NCI-H2196 treated with DMSO at 0.1 percent for 48 hours (cell line): ENCODE data around the gene ENPP1.
"Not testable (repeated sequence)": the region's sequence is repeated elsewhere in the genome, so short reads cannot be mapped to it uniquely, and the experiment has no call there.

ENCODE experiments used
- DNase-seq: peaks from one replicate; lab custom pipeline; 2025; ENCODE audit not compliant: unreplicated experiment; lab: John Stamatoyannopoulos, UW

Gene ENPP1

DNA sequence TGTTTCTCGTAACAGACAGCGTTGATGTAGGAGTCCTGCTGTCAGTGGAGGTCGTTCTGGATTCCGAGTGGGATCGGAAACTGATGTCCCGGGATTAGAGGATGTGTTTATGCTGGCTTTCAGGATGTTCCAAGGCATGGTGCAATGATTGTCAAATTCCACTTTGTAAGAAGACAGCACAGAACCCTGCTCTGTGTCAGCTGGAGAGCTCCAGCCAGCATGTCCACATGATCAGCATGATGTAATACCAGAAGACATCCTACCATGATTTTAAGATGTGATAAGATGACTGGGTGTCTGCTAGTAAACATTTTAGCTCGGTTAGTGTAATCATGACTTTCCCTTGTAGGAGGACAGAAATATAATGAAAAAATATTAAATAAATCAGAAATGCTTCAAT is 20.3 kb downstream of the ENPP1 start:
- no peak for DNase-seq

DNA sequence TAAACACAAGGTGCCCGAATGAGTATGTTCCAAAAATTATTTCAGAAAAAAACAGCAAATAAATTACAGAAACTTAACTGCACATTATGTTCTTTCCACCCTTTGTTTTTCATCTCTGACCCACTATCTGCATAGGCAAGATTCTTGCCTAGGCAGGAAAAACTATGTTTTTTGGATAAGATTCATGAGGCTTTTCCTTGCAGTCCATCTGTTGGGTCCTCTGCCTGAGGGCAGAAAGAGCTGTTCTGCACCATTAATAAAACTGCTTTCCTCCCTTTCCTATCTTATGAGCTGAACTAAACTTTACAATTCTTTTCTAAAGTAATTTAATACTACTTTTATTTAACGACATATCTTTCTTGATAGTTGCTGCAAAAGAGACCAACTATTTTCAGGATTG is 21.1 kb downstream of the ENPP1 start:
- DNase-seq: no peak

DNA sequence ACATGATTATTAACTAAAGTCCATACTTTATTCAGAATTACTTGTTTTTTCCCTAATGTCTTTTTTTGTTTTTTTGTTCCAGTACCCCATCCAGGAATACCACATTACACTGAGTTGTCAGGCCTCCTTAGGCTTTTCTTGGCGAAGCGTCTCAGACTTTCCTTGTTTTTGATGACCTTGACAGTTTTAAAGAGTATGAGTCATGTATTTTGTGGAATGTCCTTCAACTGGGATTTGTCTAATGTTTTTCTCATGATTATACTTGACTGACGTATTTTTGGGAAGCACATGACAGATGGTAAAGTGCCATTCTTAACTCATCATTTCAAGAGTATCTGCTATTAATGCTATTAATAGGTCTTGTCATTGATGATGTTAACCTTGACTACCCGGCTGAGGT is 23.6 kb downstream of the ENPP1 start:
- DNase-seq: no peak

DNA sequence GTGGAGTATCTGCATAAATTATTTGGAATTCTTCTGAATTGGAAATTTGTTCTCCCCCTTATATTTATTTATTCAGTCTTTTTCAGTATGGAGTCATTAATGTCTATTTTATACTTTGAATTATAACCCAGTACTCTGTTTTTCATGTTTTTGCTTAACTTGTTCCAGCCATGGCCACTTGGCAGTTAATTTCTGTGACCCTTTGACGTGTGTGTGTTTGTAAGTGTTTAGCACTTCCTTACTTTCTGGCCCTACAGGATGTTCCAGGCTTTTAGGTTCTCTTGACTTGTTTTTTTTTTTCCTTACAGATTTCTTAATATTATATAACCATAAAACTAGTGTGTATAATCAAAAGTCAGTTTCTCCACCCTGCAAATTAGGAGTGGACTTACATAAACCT is 24.1 kb downstream of the ENPP1 start:
- DNase-seq: no peak

DNA sequence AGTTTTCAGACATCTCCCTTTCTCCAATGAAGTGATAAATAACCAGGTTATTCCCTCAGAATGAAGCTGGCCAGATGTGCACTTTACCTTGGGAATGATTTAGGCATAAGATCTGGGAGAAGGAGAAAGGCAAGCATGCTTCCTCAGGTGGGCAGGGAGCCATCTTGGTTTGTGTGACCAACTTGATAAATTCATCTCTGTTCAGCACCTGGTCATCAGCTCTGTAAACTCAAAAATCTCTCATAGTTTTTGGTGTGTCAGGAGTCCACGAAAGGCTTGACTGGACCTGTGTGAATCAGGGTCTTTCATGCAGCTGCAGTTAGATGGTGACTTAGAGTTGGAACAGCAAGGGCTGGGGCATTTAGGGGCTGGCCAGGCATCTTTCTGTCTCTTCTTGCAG is 24.5 kb downstream of the ENPP1 start:
- no peak for DNase-seq

DNA sequence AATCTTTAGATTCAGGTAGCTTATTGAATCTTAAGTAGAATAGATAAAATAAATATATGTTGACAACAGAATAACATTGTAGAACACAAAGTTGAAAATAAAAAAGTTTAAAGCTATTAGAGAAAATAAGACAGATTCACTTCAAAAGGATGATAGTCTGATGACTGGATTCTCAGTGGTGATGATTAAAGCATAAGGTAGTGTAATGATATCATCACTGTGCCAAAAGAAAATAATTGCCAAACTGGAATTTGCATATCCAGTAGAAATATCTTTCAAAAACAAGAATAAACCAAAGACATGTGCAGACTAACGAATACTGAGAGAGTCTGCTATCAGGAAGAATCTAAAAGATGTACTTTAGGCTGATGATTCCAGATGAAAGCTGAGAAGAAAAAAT is 30.2 kb downstream of the ENPP1 start:
- no peak for DNase-seq

DNA sequence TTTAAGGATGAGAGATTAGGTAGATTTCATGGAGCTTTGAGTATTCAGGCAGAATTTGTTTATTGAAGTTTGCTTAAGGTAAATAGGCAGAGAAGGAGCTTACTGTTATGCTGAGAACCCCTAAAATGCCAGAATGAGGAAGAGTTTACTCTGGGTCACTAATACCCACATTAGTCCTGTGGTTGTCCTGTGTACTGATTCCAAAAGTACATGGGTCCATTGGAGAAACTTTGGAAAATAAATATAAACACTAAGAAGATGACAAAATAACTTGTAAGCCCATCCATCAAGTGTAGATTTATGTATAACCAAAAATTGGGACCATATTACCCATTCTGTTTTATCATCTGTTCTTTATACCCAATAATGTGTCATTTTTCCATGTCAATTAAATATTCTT is 31.6 kb downstream of the ENPP1 start:
- no peak for DNase-seq

DNA sequence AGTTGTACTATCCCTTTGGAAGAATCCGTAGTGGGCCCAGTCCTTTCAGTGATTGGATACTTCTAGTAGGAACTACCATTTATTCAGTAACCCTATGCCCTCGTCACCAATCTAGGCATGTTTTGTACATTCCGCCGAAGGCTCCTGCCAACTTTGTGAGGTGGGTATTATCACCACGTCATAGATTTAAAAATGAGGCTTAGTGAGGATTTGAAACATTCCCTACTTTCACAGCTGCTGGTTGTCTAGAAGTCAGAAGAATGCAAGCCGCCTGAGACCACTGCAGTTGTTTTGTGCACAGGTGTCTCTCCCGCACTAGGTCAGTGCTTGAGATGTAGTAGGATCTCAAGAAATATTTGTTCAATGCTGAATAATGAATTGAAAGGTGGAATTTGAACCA is 32.6 kb downstream of the ENPP1 start:
- no peak for DNase-seq

DNA sequence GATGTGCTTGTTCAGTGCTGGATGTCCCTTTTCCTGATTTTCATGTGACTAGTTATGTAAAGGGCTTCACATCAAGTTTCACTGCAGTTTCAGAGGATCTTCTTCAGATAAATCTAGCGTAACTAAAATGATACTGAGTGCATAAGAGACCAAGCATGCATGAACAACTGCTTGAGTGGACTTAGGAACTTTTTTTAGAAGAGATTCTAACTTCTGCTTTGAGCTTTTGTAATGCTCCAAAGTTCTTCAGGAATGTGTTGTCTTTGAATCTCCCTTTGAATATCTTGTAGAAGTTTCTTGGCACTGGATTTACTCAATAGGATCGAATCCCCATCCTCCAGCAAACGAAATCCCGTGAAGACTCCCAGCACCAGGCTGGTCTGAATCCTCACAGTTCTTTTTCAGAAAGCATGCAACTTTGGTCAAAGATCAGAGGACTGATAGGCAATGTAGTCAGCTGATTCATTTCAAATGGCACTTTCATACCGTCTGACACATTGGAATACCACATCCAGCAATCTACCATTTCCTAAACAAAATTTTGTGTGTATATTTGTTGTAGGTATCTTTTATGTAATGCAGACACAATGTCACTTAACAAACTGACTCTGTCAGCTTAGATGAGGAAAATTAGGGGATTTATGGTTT is 33.2 kb downstream of the ENPP1 start:
- DNase-seq: no peak

DNA sequence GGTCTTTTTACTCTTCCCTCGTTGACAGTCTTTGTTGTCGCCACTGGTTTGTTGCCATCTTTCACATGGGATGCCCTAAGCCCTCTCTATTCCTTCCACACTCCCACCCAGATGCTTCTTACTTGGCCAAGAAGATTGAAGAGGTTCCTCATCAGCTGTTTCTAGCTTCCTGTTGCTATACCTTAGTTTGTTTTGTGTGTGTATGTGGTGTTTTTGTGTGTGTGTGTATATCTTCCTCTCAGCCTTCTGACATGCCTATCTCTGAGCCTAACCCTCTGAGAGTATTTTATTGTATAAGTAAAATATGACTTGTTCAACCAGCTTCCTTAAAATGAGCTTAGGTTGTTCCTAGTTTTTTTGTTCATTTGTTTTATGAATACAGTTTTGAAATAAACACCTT is 35.9 kb downstream of the ENPP1 start:
- DNase-seq: no peak

DNA sequence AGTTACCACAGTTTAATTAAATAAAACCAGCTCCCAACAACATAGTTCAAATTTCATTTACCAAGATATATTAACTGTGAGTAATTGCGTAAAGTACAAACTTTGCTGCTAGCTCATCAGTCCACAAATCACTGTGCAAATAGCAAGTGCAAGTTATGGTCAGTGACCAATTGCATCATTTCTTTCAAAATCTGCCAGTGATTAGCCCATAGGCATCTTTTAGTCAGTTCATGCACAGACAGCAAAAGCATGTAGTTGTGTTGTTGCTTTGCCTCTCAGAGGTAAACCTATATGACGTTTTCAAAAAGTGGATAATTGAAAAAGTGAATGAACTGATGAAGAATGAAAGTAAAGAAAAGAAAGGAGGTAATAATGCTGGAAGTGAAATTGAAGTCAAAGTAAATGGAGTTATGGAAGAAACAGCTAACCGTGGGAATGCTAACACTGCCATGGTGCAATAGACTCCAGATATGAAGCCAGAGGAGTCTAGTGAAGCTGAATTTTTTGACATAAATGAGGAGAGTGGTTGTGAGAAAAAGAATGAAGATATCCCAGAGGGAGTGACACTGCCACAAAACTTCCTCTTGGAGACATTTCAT is 36.5 kb downstream of the ENPP1 start:
- DNase-seq: no peak

DNA sequence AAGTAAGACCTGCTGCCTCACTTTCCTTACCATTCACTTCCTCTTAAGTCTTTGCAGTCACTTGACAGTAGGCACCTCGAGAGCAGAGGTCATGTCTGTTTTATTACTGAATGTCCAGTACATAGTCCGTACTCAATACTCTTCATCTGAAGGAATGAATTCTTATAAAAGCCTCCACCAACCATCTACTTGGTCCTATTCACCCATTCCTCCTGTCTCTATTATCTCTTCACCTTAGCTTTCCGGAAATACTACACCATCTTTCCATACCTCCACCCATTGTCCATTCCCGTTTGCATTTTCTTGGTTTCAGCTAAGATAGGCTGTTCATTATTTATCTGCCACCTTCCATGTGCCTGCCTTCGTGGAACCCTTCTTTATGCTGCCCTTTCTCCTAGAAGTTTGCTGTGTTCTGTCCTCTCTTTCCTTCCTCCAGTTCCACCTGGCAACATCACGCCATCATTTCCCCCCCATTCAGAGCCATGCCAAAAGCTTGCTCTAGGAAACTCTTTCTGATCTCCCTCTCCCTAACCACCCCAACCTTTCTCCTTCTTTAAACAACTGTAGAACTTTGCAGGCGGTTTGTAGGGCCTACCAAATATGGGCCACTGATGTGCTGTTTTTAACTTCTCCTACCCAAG is 38.3 kb downstream of the ENPP1 start:
- DNase-seq: no peak

DNA sequence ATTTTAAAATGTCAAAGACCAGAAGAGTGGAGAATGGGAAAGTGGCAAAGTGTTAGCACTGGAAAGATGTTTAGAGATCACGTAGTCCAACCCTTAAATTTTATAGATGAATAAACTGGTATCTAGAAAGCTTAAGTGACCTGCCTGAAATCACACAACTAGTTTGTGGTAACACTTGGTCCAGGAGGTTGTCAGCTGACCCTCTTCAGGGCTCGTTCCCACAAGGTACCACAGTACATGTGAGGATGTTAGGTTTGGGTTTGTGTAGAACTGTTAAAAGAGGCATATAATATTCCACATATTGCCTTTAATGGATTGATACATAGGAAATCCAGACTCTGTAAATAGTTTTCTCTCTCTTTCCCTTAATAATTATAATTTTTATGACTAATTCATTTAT is 39.1 kb downstream of the ENPP1 start:
- DNase-seq: no peak

DNA sequence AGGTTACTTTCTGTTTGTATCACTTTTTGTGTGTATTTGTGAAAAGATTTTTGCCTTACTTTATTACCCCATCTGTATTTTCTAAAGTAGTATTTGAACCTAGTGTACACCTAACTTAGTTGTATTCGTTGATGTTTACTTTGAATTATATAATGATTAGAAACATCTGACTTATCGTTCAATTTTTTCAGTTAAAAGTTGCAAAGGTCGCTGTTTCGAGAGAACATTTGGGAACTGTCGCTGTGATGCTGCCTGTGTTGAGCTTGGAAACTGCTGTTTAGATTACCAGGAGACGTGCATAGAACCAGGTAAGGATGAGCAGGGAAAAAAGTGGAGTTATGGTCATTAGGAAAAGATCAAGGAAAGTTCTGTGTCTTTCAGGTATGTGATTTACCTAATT is 42.0 kb downstream of the ENPP1 start:
- DNase-seq: no peak

DNA sequence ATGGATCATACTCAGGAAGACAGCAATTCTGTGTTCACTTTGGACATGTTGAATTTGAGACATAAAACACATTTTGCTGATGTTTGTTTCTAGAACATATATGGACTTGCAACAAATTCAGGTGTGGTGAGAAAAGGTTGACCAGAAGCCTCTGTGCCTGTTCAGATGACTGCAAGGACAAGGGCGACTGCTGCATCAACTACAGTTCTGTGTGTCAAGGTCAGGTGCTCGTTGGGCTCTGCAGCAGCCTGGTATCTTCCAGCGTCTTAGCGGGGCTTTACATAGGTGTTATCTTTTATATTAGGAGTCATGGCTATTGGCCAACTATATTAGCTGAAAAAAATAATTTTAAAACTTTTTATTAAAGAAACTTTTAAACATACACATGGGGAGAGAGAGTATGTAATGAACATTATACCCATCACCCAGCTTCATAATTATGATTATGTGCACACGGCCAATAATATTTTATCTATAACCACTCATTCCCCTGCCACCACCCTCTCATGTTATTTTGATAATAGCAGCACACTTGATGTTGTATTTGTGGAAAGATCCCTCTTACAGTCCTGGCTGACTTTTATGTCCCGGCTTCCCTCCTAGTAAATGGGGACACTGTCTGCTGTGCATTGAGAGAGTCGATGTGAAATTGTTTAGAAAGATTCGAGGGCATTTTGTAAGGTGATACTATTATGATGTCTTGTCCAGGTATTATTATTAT is 43.4 kb downstream of the ENPP1 start:
- no peak for DNase-seq

DNA sequence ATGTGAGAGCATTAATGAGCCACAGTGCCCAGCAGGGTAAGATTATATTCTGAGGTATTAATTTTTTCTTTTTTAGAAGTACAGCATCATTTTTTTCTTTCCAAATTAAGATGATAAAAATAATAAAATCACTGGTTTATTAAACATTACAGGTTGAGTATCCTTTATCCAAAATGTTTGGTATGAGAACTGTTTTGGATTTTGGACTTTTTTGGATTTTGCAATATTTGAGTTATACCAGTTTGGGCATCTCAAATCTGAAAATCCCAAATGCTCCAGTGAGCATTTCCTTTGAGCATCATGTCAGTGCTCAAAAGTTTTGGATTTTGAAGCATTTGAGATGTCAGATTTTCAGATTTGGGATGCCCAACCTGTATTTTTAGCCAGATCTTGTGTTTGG is 44.4 kb downstream of the ENPP1 start:
- no peak for DNase-seq

DNA sequence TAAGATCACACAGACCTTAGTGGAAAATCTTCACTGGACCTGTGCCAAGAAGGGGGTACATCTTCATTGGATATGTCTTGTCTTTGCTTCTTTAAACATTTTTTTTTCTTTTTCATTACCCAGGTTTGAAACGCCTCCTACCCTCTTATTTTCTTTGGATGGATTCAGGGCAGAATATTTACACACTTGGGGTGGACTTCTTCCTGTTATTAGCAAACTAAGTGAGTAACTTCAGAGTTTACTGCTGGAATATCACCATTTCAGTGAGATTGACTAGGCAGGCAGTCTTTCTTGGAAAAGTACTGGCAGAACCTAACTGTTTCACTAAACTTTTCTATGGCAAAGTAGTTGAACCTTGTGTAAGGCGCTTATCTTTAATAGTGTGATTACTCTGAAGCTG is 47.0 kb downstream of the ENPP1 start:
- no peak for DNase-seq

DNA sequence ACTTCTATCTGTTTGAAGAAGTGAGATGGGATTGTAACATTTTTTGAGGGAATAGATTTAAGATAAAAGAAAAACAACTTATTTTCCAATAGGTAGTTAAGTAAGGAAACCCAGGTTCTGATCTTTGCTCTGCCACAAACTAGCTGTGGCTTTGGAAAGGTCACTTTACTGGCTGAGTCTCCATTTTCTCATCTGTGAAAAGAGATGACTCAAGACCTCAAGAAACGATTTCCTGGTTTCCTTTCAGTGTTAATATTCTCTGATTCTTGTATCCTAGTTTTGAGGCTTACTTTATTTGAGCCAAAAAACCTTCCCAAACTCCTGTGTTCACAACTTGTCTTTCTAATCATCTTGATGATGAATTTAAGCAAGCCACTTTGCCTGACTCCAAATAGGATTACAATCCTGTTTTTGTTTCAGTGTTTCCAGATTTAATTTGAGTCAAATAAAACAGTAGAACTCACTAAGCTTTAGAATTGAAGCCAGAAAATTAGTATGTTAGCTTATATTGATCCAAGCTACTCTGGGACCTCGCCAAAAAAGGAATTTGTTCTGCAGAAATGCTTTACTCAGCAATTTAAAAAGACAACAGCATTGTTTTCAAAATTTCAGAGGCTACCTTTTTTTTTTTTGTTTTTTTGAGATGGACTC is 51.1 kb downstream of the ENPP1 start:
- no peak for DNase-seq

DNA sequence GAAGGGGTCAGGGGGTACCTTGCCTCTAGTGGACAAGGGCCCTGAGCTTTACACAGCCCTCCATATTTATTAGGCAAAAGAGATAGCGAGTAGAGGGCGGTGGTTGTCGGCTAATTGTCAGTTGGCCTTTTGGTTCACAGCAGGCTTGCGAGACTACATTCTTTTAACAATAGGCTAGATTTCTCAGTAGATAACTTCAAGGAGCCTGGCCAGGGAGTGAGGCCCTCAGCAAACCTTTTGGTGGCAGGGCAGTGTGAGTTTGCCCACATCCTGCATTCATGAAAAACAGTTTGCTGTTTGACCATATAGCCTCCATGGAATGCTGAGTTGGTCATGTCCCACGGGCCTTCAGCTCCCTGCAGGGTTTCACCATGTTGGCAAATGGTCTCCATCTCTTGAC is 51.8 kb downstream of the ENPP1 start:
- not testable (repeated sequence) for DNase-seq

DNA sequence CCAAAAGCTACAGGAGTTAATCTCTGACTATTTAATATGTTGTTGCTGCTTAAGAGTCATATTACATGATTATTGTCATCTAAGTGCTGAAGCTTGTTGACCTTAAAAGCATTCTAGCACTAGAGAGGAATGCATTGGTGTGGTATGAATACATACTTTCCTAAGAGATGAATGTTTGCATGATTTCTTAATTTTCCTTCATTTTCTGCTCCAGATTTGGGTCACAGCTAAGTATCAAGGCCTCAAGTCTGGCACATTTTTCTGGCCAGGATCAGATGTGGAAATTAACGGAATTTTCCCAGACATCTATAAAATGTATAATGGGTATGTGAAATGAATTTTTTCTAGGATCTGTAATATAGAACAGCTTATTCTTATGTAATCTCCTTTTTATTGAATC is 53.6 kb downstream of the ENPP1 start:
- DNase-seq: no peak

DNA sequence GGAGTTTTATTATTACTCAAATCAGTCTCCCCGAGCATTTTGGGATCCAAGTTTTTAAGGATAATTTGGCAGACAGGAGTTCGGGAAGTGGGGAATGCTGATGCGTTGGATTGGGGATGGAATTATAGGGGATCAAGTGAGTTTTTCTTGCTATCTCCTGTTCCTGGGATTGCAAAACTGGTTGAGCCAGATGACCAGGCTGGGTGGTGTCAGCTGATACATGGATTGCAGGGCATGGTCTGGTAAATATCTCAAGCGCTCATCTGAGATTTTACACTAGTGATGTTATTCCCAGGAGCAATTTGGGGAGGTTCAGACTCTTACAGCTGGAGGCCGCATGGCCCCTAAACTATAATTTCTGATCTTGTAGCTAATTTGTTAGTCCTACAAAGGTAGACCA is 54.7 kb downstream of the ENPP1 start:
- DNase-seq: no peak

DNA sequence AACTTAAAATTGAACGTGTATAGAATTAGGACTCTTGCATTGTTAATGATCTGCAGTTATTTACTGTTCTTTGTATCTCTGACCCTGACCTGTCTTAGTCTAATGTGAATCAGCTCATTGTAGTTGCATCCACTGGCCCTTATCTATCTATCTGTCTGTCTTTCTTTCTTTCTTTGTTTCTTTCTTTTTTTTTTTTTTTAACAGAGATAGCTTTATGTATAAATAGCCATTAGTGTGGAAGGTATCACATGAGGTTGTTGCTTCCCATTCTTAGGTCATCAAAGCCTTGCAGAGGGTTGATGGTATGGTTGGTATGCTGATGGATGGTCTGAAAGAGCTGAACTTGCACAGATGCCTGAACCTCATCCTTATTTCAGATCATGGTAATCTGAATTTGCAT is 59.9 kb downstream of the ENPP1 start:
- no peak for DNase-seq
